HG03439 (cell line): Measurements from ENCODE around the gene GIPC1.
"Not testable (repeated sequence)": the region's sequence is repeated elsewhere in the genome, so short reads cannot be mapped to it uniquely, and the experiment has no call there.

Source experiments
- ATAC-seq: cut with Tn5 transposase; IDR thresholded peaks from one replicate; pipeline ENCODE4 v1.9.1; 2021; ENCODE audit warnings: mild to moderate bottlenecking, moderate library complexity; ENCODE audit not compliant: unreplicated experiment

GIPC1 gene

DNA sequence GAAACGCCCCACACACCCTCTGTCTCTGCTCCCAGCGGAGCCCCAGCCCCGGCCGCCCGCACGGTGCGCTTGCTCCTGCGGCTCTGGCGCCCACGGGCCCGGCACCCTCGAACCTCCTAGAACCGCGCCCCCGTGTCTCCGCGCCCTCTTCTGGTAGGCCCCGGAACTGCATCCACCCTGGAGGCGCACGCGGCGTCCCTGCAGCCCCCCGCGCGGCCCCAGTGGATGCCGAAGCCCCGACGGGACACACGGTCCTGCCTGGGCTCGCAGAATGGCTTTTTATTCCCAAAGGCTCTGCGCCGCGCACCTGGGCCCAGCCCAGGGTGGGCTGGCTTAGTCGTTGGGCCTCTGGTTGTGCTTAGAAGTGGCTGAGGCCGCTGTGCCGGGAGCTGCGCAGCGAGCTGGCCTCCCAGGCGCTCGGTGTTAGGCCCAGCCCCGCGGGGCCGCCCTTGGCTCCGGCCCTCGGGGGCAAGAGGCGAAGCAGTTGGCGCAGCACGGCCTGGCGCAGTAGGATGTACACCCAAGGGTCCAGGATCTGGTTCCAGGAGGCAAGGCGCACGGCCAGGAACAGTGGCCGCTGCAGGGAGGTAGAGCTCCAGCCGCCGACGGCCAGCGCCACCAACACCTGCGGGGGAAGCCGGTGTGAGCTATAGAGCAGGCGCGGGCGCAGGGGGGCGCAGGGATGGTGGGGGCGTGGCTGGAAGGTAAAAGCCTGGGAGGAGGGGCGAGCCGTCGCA lies 23.6 kb downstream of the GIPC1 start:
- ATAC-seq, result no peak

DNA sequence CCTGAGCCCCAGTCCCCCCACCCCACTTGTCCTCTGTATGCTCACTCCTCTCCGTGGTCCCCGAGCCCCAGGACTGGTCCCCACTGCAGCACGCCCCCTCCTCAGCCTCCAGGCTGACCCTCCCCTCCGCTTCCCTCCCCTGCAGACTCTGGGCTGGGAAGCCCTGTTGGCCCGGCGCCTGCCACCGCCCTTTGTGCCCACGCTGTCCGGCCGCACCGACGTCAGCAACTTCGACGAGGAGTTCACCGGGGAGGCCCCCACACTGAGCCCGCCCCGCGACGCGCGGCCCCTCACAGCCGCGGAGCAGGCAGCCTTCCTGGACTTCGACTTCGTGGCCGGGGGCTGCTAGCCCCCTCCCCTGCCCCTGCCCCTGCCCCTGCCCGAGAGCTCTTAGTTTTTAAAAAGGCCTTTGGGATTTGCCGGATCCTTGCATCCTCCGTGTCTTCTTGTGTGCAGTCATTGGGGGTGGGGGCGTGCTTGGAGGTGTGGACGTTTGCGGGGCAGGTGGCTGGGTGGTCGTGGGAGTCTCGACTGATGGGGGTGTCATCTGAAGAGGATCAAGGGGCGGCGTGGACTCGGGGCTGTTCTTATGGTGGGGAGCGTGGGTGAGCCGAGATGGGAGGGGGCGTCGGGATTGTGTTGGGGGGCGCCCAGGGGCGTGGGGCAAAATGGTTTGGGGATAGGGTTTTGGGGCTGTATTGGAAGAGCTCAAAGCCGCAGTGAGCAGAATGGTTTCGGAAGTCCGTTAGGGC lies 24.3 kb downstream of the GIPC1 start:
- ATAC-seq, result no peak

DNA sequence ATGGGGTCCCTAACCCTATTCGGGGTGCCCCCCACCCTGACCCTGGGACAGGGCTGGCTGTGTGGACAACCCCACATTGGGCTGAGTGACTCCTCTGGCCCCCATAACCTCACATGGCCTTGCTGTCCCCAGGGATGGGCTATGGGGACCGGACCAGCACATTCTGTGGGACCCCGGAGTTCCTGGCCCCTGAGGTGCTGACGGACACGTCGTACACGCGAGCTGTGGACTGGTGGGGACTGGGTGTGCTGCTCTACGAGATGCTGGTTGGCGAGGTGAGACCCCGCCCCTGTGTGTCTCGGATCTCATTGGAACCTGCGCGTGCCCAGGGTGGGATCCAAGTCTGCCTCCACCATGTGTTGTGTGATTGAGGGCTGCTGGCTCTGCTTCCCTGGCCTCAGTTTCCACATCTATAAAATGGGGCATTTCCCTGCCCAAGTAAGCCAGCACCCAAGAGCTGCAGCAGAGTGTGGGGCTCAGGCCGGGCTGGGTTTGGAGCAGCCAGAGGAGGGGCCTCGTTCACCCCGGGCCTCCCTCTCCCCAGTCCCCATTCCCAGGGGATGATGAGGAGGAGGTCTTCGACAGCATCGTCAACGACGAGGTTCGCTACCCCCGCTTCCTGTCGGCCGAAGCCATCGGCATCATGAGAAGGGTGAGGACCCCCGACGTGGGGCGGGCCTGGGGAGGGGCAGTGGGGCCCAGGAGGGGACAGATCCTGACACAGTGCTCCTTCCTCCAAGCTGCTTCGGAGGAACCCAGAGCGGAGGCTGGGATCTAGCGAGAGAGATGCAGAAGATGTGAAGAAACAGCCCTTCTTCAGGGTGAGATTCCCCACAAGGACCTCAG lies 25.7 kb downstream of the GIPC1 start:
- ATAC-seq, result no peak

DNA sequence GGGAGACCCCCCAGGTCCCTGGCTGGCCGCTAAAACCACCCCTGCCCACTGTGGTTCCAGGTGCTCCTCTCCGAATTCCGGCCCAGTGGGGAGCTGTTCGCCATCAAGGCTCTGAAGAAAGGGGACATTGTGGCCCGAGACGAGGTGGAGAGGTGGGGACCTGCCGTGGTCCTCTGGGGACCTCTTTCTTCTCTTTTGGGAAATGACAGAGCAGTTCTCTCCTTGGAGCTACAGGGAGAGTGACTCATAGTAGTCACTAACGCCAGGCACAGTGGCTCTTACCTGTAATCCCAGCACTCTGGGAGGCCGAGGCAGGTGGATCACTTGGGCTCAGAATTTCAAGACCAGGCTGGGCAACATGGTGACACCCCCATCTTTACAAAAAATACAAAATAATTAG lies 28.1 kb downstream of the GIPC1 start:
- ATAC-seq, result no peak

DNA sequence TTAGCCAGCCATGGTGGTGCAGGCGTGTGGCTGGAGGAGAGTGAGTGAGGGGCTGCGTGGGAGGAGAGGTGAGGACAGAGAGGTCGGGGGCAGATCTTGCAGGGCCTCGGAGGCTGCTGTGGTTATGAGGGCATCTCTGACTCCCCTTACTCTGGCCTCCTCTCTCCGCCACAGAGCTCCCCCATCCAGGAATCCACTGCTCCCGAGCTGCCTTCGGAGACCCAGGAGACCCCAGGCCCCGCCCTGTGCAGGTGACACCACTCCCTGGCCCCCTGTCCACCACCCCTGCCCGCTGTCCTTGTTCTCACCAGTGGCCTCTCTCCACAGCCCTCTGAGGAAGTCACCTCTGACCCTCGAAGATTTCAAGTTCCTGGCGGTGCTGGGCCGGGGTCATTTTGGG lies 28.5 kb downstream of the GIPC1 start:
- no peak for ATAC-seq

DNA sequence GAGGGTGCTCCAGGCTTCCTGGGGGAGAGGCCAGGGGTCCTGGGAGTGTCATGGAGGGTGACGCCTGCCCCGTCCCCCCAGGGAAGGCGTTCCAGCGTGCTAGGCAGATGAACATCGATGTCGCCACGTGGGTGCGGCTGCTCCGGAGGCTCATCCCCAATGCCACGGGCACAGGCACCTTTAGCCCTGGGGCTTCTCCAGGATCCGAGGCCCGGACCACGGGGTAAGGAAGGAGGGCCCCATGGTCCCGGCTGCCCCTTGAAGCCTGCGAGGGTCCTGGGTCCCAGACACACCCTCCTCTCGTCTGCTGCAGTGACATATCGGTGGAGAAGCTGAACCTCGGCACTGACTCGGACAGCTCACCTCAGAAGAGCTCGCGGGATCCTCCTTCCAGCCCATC lies 32.2 kb downstream of the GIPC1 start:
- no peak for ATAC-seq

DNA sequence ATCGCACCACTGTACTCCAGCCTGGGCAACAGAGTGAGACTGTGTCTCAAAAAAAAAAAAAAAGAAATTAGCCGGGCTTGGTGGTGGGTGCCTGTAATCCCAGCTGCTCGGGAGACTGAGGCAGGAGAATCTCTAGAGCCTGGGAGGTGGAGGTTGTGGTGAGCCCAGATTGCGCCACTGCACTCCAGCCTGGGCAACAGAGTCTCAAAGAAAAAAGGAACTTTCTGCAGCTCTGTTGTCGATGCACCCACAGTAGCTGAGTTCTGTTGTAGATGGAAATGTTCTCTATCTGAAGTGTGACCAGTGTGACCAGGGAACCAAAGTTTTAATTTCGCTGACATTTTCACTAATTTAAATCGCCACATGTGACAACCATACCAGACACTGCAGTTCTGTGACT lies 33.5 kb downstream of the GIPC1 start:
- not testable (repeated sequence) for ATAC-seq

DNA sequence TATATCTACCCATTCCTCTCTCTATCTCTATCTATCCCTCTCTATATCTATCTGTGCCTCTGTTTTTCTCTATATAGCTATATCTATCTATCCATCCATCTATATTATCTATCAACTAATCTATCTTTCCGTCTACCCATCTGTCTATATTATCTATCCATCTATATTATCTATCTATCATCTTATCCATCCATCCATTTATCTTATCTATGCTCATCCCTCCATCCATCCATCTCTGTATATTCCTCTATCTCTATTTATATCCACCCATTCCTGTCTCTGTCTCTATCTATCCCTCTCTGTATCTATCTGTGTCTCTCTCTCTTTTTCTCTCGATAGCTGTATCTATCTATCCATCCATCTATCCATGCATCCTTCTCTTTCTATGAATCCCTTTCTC lies 35.0 kb downstream of the GIPC1 start:
- ATAC-seq, result no peak

DNA sequence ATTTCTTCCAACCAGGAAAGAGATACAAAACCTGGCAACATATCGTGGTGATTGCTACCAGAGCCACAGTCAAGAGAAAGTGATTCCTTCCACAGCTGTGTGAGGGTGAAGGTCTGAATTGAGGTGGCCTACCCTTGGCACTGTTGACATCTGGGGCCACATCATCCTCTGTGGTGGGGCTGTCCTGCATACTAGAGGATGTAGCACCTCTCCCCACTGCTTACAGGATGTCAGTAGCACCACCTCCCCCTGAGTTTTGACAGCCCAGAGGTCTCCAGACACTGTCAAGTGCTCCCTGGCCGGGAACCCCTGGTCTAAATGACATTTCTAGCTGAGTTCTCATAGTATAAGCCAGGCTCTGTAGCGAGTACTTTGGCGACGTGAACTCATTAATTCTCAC lies 36.2 kb downstream of the GIPC1 start:
- ATAC-seq, result no peak

DNA sequence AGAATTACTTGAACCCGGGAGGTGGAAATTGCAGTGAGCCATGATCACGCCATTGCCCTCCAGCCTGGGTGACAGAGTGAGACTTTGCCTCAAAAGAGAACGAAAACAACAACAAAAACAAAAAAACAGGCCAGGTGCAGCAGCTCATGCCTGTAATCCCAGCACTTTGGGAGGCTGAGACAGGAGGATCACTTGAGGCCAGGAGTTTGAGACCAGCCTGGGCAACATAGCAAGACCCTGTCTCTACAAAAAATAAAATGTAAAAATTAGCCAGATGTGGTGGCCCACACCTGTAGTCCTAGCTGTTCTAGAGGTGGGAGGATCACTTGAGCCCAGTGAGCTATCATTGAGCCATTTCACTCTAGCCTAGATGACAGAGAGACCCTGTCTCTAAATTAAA lies 43.6 kb downstream of the GIPC1 start:
- ATAC-seq, result not testable (repeated sequence)

DNA sequence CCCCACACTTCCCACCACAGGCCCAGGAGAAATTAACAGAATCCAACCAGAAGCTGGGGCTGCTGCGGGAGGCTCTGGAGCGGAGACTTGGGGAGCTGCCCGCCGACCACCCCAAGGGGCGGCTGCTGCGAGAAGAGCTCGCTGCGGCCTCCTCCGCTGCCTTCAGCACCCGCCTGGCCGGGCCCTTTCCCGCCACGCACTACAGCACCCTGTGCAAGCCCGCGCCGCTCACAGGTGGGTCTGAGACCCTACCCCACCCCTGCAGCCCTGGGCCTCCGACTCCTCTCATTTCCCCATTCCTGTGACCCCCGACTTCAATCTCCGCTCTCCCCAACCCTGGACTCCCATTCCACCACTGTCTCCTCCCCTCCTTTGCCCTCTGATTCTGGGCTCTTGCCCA lies 45.1 kb downstream of the GIPC1 start:
- ATAC-seq, result no peak

DNA sequence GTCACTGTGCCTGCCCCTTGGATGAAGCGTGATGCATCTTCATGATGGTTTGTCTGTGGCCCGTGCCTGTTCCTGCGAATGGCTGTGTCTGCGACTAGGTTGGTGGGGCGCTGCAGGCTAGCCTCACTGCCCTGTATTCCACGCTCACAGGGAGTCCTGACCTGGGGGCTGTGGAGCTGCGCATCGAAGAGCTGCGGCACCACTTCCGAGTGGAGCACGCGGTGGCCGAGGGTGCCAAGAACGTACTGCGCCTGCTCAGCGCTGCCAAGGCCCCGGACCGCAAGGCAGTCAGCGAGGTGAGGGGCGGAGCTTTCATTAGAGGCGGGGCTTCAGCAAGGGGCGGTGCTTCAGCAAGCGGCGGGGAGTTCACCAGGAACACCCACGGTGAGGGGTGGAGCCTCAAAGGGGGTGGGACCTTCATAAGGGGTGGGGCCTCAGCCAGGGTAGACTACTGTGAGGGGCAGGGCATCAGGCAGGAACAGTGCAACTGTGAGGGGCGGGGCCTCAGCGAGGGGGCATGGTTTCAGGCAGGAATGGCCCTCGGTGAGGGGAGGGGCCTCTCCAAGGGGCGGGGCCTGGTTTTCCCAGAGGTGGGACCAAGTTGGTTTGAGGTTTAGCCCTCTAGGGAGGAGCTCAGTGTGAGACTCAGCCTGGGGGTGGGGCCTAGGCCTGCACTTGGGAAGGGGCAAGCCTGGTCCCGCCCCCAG lies 45.6 kb downstream of the GIPC1 start:
- ATAC-seq, result no peak

DNA sequence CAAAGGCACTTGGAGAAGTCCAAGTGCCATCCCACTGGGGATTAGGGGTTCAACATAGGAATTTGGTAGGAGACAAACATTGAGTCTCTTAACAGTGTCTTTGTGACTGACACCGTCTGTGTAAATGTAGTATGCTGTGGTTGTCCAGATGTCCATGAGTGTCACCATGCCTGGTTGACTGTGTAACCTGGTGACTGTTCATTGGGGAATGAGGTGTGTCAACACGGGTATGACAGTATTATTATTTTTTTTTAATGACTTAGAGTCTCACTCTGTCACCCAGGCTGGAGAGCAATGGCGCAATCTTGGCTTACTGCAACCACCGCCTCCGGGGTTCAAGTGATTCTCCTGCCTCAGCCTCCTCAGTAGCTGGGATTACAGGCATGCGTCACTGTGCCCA lies 46.6 kb downstream of the GIPC1 start:
- no peak for ATAC-seq

DNA sequence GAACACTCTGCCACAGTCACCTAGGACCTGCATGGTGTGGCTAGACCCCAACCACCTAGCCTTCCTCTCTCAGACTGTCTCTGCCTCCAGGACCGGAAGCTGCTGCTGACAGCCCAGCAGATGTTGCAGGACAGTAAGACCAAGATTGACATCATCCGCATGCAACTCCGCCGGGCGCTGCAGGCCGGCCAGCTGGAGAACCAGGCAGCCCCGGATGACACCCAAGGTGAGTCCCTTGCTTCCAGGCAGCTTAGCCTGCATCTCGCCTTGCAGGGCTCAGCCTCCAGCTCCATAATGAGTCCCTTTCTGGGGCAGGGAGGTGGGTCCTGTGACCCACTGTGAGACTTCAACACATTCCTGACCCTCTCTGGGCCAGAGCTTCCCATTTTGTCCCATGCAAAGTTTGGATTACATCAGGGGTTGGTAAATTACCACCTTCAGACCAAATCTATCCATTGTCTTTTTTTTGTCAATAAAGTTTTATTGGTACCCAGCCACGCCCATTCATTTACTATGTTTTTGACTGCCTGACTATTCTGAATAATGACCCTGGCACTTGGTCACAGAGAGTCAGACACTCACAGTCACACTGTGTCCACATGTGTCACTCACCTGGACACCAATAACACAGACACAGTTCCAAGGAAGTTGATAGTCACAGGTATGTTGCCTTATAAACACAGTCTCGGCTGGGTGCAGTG lies 49.4 kb downstream of the GIPC1 start:
- no peak for ATAC-seq

DNA sequence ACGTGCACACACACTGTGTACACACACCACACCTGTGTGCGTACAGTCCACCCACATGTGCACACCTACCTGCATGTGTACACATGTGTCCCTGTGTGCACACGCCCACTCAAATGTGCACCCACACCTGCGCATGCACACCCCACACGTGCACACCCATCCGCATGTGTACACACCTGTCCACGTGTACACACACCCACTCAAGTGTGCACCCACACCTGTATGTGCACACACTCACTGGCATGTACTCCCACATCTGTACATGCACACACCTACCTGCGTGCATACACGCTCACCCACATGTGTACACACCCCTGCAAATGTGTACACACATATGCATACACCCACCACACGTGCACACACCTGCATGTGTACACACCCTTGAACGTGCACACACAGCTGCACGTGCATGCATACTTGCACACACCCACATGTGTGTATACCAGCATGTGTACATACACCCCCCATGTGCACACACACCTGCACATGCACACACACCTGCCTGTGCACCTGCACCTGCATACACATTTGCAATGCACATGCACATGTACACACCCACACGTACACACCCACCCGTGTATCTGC lies 52.2 kb downstream of the GIPC1 start:
- ATAC-seq, result no peak

DNA sequence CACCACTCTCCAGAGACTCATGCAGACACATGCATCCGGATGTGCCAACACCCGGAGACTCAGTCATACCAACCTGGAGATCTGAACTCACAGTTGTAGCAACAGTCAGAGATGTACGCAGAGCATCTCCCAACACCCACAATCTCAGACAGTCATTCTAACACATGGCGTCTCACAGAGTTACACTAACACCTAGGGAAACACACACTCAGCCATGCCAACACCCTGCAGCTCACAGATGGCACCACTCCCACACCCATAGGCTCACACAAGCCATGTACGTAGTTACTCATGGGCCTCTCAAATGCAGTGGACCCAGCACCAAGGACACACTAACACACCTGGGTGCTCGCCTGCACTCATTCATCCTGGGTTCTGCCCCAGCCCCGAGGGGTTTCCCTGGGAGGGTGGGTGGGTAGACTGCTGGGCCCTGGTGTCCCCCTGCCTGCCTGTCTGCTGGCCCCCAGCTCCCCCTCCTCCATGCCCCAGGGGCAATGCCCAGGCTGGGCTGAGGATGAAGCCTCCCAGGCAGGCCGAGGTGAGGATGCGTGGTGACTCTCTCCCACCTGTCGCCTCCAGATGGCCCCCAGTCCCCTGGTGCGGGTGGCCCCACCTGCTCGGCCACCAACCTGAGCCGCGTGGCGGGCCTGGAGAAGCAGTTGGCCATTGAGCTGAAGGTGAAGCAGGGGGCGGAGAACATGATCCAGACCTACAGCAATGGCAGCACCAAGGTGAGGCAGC lies 52.9 kb downstream of the GIPC1 start:
- ATAC-seq, result no peak

DNA sequence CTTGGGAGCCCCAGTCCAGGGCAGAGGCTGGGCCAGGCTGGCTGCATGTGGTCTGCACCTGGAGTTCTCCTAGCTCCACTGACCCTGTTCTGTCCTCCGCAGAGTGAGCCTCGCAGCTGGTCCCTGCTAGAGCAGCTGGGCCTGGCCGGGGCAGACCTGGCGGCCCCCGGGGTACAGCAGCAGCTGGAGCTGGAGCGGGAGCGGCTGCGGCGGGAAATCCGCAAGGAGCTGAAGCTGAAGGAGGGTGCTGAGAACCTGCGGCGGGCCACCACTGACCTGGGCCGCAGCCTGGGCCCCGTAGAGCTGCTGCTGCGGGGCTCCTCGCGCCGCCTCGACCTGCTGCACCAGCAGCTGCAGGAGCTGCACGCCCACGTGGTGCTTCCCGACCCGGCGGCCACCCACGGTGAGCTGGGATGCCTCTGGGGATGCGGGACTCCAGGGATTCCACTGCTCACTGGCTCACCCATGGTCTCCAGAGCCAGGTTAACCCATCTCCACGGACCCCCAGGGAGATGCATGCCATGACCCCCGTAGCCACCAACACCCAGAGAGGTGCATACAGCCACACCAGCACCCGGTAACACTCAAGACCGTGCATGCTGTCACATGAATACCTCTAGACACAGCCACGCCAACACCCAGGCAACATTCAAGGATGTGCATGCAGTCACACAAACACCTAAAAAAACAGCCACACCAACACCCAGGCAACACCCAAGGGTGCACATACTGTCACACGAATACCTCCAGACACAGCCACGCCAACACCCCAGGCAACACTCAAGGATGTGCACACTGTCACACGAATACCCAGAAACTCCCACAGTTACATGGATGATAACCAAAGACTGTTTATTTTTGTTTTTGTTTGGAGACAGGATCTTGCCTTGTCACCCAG lies 54.6 kb downstream of the GIPC1 start:
- no peak for ATAC-seq

DNA sequence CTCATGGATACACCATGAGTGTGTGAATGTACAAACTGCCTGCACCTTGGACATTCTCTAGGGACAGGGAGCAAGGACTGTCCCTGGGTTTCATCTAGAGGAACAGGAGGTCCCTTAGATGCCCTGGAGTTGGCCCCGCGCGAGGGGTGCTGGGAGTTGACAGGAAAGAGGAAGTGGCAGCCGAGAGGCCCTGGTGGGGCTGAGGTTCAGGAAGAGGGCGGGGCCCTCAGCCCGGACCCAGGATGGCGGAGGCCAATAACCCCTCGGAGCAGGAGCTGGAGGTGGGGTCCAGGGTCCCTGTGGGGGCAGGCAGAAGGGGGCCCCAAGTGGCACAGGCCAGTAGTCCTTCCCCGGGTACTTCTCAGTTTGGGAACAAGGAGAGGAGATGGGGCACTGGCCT lies 55.9 kb downstream of the GIPC1 start:
- peak; percentile 78 for ATAC-seq
